ENCODE measurements around the gene MSI2.

DNA sequence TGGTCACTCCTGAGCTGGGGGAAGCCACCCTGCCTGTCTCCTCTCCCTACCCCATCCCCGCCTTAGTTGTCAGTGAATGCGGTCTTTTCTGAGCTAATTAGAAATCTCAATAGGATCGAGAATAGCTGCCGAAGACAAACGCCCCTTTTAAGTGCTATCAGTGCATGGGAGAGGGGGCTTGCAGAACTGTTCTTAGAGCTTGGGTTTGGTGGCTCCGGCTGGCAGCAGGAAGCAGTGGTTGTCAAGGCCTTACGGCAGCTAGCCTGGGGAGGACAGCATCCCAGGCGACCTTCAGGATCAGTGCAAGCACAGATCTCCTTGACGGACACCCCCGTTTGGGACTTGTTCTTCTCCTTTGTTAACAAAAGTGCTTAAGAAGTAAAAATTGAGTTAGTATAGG, 293.7 kb downstream of the MSI2 start:
- TF ChIP-seq E2F5 (CRISPR knock-in tag; IDR thresholded peaks at IDR 0.05) = no peak
- no peak for TF ChIP-seq BRF2 (IDR thresholded peaks at IDR 0.05; ENCODE audit: borderline replicate concordance, insufficient read depth, insufficient read length)
- no peak for TF ChIP-seq ATF1 (CRISPR knock-in tag; IDR thresholded peaks at IDR 0.05)
- TF ChIP-seq ATF1 (tag; IDR thresholded peaks at IDR 0.05) = no peak
- no peak for TF ChIP-seq SPI1 (IDR thresholded peaks at IDR 0.05; ENCODE audit: borderline replicate concordance, low read depth, low read length)
- TF ChIP-seq CTCF (IDR thresholded peaks at IDR 0.05 in 2 of 3, conservative IDR thresholded peaks at IDR 0.05 in 1 of 3; ENCODE audit: insufficient read depth in 2 of 3, low read depth in 1 of 3, low read length in 3 of 3) = no peak
- no peak for TF ChIP-seq ETV6 (IDR thresholded peaks at IDR 0.05; ENCODE audit: borderline replicate concordance in 1 of 2, low read depth in 2 of 2, low read length in 1 of 2)
- TF ChIP-seq ETV6 (CRISPR knock-in tag; IDR thresholded peaks at IDR 0.05; ENCODE audit: borderline replicate concordance) = no peak
- no peak for TF ChIP-seq GATAD2A (IDR thresholded peaks at IDR 0.05)
- TF ChIP-seq MTA3 (IDR thresholded peaks at IDR 0.05; ENCODE audit: borderline replicate concordance) = no peak

Measured in K562 (cell line).